ENCODE data around the gene ACAT1.

The ACAT1 gene

DNA sequence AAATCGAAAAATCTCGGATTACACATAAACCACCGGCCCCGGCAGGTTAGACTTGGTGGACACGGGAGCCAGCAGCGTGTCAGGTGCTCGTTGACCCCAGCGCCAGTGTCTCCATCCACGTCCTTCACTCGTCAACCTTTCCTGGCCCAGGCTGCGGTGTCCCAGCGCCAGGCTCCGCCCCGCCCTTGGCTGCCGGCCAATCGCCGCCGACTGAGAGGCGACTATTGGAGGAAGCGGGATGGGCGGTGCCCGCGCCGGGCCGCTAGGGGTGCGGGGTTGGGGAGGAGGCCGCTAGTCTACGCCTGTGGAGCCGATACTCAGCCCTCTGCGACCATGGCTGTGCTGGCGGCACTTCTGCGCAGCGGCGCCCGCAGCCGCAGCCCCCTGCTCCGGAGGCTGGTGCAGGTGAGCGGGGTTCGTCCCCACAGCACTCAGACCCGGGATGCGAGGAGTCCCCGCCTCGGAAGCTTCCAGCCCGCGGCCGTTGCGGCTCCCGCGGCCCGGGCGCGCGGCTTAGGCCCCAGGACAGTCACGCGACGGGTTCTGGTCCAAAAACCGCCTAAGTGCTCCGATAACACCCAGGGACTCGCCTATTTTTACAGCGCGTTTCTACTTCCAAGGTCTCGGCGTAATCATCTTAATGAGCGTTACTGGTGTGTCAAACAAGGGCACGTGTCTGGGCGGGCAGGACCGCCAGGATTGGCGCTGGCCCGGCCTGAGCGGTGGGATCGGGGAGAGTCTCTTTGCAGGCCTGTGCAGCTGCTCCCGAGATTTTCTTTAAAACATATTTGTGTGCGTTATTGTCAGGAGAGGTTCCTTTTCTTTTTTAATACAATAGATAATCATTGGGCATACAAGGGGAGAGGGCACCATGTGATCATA, at the start of gene ACAT1:
TSS of gene ACAT1 (plus strand) at position 294 of the 882 bp plus-strand sequence. CDS start at position 334, 40 bp downstream.
- peak within 1 kb of the TSS; percentile 77 to 89 (median 85) for H3K9ac ChIP-seq
- peaks cover 31 to 42% (median 35%) of the 10 kb centered on the region in 10 experiments for H3K4me1 ChIP-seq
- H3K36me3 ChIP-seq: peaks cover 0 to 16% (median 6%) of the 10 kb centered on the region in 11 experiments; a peak in 8 of 22 replicates
- peak within 1 kb of the TSS; percentile 49 to 86 (median 78); a peak in 21 of 22 replicates for H3K27ac ChIP-seq
- H3K9me3 ChIP-seq (replicated peaks in 1 of 11): no peaks in the 10 kb centered on the region
- H4K20me1 ChIP-seq: no peaks in the 10 kb centered on the region; a peak in 2 of 22 replicates
- H3K4me3 ChIP-seq: peak within 1 kb of the TSS; percentile 69 to 80 (median 76)
- no peak for TF ChIP-seq Cebpa-rat (IDR thresholded peaks at IDR 0.05)
- peak within 1 kb of the TSS; percentile 82 to 95 (median 87) for H3K4me2 ChIP-seq
- H3K27me3 ChIP-seq: no peaks in the 10 kb centered on the region

DNA sequence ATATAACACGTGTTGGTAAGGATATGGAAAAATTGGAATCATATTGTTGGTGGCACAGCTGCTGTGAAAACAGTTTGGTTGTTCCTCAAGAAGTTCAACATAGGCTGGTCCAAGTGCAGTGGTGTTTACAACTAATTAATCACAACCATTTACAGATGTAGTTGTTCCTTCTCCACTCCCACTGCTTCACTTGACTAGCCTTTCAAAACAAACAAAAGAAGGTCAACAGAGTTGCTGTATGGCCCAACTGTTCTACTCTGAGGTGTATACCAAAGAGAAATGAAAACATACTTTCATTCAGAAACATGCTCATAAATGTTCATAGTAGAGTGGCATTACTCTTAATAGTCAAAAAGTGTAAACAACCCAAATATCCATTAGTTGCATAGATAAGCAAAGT, 36.6 kb upstream of the ACAT1 start:
- Histone ChIP-seq H3K4me1 (no peaks in the 10 kb centered on the region), H4K20me1 (peaks cover 0 to 12% (median 0%) of the 10 kb centered on the region in 11 experiments; a peak in 5 of 22 replicates), H3K9me3 (replicated peaks in 1 of 11) (no peaks in the 10 kb centered on the region), H3K36me3 (peaks cover 64 to 93% (median 84%) of the 10 kb centered on the region in 11 experiments), H3K27me3 (no peaks in the 10 kb centered on the region), H3K9ac (no peak overlapping the region), H3K4me2 (no peak overlapping the region), H3K27ac (no peak overlapping the region), H3K4me3 (no peak overlapping the region)
- no peak for TF ChIP-seq Cebpa-rat (IDR thresholded peaks at IDR 0.05)

DNA sequence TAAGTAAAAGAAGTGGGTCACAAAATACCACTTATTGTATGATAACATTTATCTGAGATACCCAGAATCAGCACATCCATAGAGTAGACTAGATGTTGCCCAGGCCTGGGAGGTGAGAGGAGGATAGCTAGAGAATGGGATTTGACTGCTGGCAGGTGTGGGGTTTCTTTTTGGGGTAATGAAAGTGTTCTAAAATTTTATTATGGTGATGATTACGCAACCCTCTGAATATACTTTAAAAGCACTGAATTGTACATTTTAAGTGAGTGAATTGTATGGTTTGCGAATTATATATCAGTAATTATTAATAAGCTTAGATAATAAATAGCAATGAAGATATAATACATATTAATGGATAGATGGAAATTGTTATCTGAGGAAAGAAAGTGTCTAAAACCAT, 35.7 kb upstream of the ACAT1 start:
- H3K9ac ChIP-seq: no peak overlapping the region
- no peaks in the 10 kb centered on the region for H3K4me1 ChIP-seq
- no peak overlapping the region for H3K4me2 ChIP-seq
- no peaks in the 10 kb centered on the region for H3K9me3 ChIP-seq (replicated peaks in 1 of 11)
- H4K20me1 ChIP-seq: peaks cover 0 to 12% (median 0%) of the 10 kb centered on the region in 11 experiments; a peak in 5 of 22 replicates
- H3K4me3 ChIP-seq: no peak overlapping the region
- no peak overlapping the region for H3K27ac ChIP-seq
- no peaks in the 10 kb centered on the region for H3K27me3 ChIP-seq
- peaks cover 60 to 92% (median 83%) of the 10 kb centered on the region in 11 experiments for H3K36me3 ChIP-seq
- TF ChIP-seq Cebpa-rat (IDR thresholded peaks at IDR 0.05): peak in 7 of 11 experiments; percentile 38 to 74 (median 68); a peak in 10 of 22 replicates

DNA sequence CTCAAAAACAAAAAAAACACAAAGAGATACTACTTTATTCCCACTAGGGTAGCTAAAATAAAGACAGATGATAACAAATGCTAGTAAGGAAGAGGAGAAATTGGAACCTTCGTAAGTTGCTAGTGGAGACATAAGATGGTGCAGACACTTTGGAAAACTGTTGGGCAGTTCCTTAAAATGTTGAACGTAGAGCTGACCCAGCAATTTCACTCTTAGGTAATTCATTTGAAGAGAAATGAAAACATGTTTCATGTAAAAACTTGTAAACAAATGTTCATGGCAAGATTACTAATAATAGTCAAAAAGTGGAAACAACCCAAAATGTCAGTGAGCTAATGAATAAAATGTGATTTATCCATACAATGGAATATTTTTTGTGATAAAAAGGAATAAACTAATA, 29.2 kb upstream of the ACAT1 start:
- H3K4me2 ChIP-seq: peak overlapping the region in 1 of 11 experiments; percentile 37; a peak in 1 of 22 replicates
- no peaks in the 10 kb centered on the region; a peak in 1 of 22 replicates for H4K20me1 ChIP-seq
- no peaks in the 10 kb centered on the region for H3K9me3 ChIP-seq (replicated peaks in 1 of 11)
- no peak for TF ChIP-seq Cebpa-rat (IDR thresholded peaks at IDR 0.05)
- H3K4me3 ChIP-seq: no peak overlapping the region
- peaks cover 0 to 11% (median 0%) of the 10 kb centered on the region in 10 experiments; a peak in 2 of 20 replicates for H3K4me1 ChIP-seq
- H3K36me3 ChIP-seq: peaks cover 74 to 100% (median 91%) of the 10 kb centered on the region in 11 experiments
- no peak overlapping the region for H3K27ac ChIP-seq
- H3K27me3 ChIP-seq: no peaks in the 10 kb centered on the region
- no peak overlapping the region for H3K9ac ChIP-seq

DNA sequence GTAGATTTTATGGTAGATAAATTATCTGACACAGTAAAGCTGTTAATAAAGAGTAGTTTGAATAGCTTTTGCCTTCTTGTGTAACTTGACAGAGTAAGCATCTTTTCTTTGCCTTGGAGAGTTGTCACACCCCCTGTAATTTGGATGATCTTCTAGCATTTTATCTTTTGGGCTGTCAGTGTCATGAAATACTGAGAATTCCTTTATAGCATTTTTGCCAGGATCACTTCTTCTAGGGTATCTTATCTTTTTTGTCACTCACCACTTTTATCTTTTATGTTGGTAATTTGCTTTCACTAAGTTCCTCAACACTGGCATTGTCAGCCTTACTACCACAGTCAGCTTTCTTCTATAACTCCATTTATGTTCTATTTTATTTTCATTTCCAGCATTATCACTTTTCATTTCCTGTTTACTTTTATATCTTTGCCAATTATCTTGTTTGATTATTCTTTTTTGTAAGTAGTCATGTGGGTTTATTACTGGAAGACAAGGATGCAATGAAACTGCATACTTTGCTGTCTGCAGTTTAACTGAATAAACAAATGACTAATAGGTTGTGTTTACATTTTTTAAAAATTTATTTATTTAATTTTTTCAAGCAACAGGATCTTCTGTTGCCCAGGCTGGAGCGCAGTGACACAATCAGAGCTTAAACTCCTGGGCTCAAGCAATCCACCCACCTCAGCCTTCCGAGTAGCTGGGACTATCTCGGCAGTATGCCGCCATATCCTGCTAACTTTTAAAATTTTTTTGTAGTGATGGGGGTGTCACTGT, 28.1 kb upstream of the ACAT1 start:
- Histone ChIP-seq H3K36me3 (peaks cover 75 to 100% (median 92%) of the 10 kb centered on the region in 11 experiments), H3K9ac (no peak overlapping the region), H4K20me1 (no peaks in the 10 kb centered on the region), H3K4me1 (peaks cover 0 to 11% (median 0%) of the 10 kb centered on the region in 10 experiments; a peak in 2 of 20 replicates), H3K4me2 (no peak overlapping the region), H3K9me3 (replicated peaks in 1 of 11) (no peaks in the 10 kb centered on the region), H3K4me3 (no peak overlapping the region), H3K27ac (no peak overlapping the region), H3K27me3 (no peaks in the 10 kb centered on the region)
- no peak for TF ChIP-seq Cebpa-rat (IDR thresholded peaks at IDR 0.05)

DNA sequence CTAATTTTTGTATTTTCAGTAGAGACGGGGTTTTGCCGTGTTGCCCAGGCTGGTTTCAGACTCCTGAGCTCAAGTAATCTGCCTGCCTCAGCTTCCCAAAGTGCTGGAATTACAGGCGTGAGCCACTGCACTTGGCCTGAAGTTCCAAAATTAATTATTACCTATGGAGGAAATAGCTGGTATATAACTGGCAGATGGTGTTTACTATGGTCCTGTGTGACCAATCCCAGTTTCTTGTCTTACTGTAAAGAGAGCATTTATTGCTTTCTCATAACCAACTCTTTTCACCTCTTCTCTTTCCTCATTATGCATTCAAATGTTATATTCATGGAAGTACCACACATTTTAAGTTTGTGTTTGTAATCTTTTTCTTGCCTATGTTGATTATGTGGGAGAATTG, 24.2 kb upstream of the ACAT1 start:
- no peaks in the 10 kb centered on the region for H3K27me3 ChIP-seq
- H4K20me1 ChIP-seq: peaks cover 0 to 4% (median 0%) of the 10 kb centered on the region in 11 experiments; a peak in 1 of 22 replicates
- H3K9ac ChIP-seq: no peak overlapping the region
- H3K4me1 ChIP-seq: peaks cover 0 to 2% (median 0%) of the 10 kb centered on the region in 10 experiments; a peak in 2 of 20 replicates
- no peak overlapping the region for H3K4me2 ChIP-seq
- H3K36me3 ChIP-seq: peaks cover 84 to 100% (median 94%) of the 10 kb centered on the region in 11 experiments
- H3K9me3 ChIP-seq (replicated peaks in 1 of 11): no peaks in the 10 kb centered on the region
- TF ChIP-seq Cebpa-rat (IDR thresholded peaks at IDR 0.05): no peak
- H3K27ac ChIP-seq: no peak overlapping the region
- H3K4me3 ChIP-seq: no peak overlapping the region

DNA sequence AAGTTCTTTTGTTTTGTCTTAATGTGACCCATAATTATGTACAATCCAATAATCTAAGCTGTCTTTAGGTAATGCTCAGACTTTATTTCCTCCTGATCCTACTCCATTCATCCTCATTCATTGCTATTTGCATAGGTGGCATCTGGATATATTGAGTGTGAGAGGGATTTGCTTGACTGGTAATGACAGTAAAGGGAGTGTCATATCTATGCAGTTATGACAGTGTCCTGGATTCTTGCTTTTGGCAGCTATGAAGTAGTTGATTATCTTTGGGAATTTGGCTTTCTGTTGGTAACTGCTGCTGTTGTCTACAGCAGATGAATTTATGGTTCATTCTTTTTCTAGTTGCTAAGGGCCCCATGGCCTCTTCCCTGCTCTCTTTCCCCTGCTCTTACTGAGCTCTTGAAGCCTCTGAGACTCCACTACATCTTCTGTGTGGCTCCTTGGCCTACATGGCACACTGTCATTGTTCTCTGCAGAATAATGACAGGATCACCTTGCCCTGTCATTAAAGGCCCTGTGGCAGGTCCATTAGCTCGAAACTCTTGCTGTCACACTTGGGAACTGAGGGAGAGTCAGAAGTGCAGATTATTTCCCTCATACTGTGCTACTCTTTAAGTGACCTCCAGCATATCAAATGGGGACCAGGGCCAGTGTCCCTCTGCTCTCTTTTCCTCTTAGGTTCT, 20.1 kb upstream of the ACAT1 start:
- Histone ChIP-seq H3K9me3 (replicated peaks in 1 of 11) (no peaks in the 10 kb centered on the region), H3K4me2 (no peak overlapping the region), H3K4me3 (no peak overlapping the region), H3K27ac (no peak overlapping the region), H4K20me1 (peaks cover 0 to 4% (median 0%) of the 10 kb centered on the region in 11 experiments; a peak in 2 of 22 replicates), H3K9ac (no peak overlapping the region), H3K27me3 (no peaks in the 10 kb centered on the region), H3K4me1 (no peaks in the 10 kb centered on the region), H3K36me3 (peaks cover 77 to 100% (median 89%) of the 10 kb centered on the region in 11 experiments)
- TF ChIP-seq Cebpa-rat (IDR thresholded peaks at IDR 0.05): no peak

DNA sequence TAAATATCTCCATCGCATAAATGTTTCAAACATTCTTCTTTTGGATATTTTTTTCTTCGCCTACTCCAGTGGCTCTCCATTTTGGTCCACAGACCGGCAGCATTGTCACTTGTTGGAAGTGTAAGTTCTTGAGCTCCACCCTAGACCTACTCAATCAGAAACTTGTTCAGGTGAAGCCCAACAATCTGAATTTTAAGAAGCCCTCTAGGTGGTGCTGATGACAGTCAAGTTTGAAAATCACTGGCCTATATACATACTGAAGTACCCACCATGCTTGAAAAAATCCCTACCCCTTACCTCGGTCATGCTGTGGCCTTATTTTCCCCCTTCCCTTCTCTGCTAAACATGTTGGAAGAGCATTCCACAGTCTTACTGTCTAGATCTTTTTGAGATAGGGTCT, 10.2 kb upstream of the ACAT1 start:
- no peak overlapping the region for H3K4me3 ChIP-seq
- no peak overlapping the region for H3K9ac ChIP-seq
- H3K27ac ChIP-seq: no peak overlapping the region
- TF ChIP-seq Cebpa-rat (IDR thresholded peaks at IDR 0.05): no peak
- H4K20me1 ChIP-seq: peaks cover 0 to 14% (median 0%) of the 10 kb centered on the region in 11 experiments; a peak in 4 of 22 replicates
- H3K4me1 ChIP-seq: peaks cover 15 to 26% (median 17%) of the 10 kb centered on the region in 10 experiments
- H3K36me3 ChIP-seq: peaks cover 0 to 43% (median 4%) of the 10 kb centered on the region in 11 experiments; a peak in 15 of 22 replicates
- H3K27me3 ChIP-seq: no peaks in the 10 kb centered on the region
- no peaks in the 10 kb centered on the region for H3K9me3 ChIP-seq (replicated peaks in 1 of 11)
- H3K4me2 ChIP-seq: no peak overlapping the region
